HG02763 (cell line): ENCODE results near the gene GPBP1.
"Not testable (repeated sequence)": the region's sequence is repeated elsewhere in the genome, so short reads cannot be mapped to it uniquely, and the experiment has no call there.

Source experiments
- ATAC-seq: cut with Tn5 transposase; IDR thresholded peaks from one replicate; pipeline ENCODE4 v1.9.1; 2021; ENCODE audit warnings: mild to moderate bottlenecking, moderate library complexity; ENCODE audit not compliant: unreplicated experiment

Gene GPBP1

DNA sequence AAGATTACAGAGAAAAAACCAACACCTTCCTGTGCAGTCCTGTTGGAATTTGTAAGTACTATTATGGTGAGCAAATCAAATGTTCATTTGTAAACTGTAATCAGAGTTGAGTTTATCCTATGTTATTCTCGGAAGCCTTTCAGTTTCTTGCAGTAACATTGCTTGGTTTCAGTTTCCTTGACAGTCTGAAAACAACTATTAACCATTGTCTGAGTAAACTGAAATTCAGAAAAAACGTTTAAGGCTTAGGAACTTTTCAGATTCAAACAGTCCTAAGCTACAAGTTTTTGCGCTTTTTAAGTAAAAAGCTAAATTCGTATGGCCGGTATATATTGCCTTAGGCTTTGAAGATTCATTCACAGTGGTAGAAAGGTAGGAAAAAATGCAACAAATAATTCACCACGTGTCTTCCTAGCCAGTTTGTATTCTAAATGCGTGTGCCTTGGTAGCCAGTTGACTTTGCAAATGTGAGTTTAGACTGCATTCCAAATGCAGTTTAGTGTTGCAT, 2.5 kb downstream of the GPBP1 start:
- no peak for ATAC-seq

DNA sequence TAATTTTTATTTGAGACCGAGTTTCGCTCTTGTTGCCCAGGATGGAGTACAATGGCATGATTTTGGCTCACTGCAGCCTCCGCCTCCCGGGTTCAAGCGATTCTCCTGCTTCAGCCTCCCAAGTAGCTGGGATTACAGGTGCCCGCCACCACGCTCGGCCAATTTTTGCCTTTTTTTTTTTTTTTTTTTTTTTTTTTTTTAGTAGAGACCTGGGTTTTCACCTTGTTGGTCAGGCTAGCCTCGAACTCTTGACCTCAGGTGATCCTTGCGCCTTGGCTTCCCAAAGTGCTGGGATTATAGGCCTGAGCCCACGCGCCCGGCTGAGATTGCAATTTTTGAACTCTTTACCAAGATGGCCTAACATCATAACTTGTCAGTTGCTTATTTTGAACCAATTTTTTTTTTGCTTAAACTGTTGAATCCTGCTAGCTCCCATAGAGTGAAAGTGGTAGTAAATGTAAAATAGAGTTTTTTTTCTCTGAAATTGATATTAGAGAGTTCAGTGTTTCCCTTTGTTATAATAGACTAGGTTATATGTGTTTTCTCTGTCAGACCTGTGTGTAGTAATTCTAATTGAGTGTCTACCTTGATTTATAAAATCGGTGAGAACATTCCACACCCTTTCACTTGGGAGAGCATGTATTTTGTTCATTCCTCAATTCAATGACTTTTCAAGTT, 3.8 kb downstream of the GPBP1 start:
- ATAC-seq: no peak

DNA sequence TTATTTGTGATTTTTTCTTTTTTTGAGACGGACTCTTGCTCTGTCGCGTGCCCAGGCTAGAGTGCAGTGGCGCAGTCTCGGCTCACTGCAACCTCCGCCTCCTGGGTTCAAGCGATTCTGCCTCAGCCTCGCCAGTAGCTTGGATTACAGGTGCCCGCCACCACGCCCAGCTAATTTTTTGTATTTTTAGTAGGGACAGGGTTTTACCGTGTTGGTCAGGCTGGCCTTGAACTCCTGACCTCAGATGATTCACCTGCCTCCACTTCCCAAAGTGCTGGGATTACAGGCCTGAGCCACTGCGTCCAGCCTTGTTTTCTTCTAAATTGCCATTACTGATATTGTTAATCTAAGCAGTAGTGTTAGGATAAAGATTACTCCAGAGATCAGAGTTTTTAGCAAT, 4.4 kb downstream of the GPBP1 start:
- not testable (repeated sequence) for ATAC-seq

DNA sequence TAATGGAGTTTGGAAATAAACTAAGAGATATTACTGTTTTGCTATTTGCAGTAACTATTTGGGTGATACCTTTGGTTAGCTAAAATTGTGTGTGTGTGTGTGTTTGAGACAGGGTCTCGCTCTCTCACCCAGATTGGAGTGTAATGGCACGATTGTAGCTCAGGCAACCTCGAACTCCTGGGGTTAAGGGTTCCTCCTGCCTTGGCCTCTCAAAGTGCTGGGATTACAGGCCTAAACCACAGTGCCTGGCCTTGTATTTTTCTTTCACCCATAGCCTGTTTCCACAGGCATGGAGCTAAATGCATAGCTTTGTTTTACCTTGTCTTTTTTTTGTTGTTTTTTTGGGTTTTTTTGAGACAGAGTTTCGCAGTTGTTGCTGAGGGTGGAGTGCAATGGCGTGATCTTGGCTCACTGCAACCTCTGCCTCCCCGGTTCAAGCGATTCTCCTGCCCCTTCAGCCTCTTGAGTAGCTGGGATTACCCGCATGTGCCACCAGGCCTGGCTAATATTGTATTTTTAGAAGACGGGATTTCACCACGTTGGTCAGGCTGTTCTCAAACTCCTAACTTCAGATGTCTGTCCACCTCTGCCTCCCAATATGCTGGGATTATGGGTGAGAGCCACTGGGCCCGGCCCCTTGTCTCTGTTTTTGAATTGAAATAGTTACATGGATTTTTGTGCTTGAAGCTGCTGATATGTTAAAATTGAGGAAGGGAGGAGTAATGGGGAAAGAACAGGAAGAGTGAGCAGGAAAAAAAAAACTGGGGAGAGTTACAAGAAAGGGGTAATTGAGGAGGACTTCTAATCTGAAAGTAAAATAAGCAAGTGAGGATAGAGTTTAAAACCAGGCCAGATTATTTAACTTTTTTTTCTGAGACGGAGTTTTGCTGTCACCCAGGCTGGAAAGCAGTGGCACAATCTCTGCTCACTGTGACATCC, 5.7 kb downstream of the GPBP1 start:
- ATAC-seq: no peak

DNA sequence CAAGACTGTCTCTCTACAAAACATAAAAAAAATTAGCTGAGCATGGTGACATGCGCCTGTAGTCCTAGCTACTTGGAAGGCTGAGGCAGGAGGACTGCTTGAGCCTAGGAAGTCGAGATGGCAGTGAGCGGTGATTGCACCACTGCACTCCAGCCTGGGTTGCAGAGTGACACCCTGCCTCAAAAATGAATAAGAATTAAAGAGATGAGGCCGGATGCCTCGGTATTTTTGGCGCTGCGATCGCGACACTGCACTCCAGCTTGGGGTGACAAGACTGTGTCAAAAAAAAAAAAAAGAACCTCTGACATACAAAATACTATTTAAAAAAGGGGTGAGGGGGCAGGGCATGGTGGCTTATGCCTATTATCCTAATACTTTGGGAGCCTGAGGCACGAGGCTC, 7.3 kb downstream of the GPBP1 start:
- ATAC-seq: no peak

DNA sequence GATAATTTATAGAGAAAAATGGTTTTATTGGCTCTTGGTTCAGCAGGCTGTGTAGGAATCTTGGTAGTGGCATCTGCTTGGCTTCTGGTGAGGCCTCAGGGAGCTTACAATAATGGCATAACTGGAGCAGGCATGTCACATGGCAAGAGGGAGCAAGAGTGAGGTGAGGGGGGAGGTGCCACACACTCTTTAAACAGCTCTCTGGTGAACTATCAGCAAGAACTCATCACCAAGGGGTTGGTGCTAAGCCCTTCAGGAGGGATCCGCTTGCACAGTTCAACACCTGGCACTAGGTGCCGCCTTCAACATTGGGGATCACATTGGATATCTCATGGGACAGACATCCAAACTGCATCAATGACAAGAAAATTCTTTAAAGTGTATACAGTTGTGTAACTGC, 10.5 kb downstream of the GPBP1 start:
- no peak for ATAC-seq

DNA sequence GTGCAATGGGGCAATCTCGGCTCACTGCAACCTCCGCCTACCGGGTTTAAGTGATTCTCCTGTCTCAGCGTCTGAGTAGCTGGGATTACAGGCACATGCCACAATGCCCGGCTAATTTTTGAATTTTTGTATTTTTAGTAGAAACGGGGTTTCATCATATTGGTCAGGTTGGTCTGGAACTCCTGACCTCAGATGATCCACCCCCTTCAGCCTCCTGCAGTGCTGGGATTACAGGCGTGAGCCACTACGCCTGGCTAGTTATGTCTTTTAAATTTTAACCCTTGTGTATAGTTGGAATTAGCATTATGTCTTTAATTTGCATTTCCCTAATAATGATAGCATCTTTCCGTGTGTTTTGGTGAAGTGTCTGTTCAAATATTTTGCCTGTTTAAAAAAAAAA, 11.5 kb downstream of the GPBP1 start:
- ATAC-seq: no peak

DNA sequence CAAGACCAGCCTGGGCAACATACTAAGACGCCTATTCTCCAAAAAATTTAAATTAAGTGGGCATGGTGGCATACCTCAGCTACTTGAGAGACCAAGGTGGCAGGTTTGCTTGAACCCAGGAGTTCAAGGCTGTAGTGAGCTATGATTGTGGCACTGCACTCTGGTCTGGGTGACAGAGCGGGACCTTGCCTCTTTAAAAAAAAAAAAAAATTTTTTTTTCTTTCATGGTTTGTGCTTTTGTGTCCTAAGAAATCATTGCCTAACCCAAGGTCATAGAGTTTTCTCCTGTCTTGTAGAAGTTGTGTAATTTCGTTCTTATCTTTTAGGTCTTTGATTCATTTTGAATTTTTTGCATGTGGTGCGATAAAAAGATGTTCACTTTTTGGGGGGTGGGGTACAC, 12.3 kb downstream of the GPBP1 start:
- no peak for ATAC-seq

DNA sequence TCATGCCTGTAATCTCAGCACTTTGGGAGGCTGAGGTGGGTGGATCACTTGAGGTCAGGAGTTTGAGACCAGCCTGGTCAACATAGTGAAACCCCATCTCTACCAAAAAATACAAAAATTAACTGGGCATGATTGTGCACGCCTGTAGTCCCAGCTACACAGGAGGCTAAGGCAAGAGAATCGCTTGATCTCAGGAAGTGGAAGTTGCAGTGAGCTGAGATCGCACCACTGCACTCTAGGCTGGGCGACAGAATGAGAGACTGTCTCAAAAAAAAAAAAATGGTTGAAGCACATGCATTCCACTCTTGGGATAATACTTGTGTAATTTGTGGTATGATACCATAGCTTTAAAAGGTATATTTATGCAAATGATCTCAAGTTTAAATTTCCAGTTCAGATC, 14.1 kb downstream of the GPBP1 start:
- not testable (repeated sequence) for ATAC-seq

DNA sequence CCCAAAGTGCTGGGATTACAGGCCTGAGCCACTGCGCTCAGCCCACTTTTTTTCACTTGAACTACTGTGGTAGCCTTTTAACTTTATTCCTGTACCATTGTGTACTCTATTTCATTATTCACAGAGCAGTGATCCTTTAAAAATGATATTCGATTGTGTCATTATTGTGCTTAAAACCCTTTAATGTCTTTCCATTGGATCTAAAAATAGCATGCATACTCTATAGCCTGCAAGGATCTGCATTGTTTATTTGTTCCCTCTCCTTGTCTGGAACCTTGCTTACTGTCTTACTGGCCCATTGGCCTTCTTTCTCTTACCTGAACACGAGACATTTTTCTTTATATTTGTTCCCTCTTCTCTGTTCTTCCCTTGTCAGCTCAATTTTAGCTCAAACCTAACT, 15.7 kb downstream of the GPBP1 start:
- ATAC-seq: no peak

DNA sequence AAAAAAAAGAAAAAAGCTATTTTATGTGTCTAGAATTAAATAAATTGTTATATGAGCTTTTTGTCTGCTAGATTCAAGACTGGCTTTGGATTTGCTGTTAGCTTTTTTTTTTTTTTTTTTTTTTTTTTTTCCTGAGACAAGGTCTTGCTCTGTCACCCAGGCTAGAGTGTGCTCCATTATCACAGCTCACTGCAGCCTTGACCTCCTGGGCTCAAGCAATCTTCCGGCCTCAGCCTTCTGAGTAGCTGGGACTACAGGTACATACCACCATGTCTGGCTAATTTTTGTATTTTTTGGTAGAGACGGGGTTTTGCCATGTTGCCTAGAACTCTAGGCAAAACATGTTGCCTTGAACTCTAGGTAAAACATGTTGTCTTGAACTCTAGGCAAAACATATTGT, 16.7 kb downstream of the GPBP1 start:
- ATAC-seq: no peak

DNA sequence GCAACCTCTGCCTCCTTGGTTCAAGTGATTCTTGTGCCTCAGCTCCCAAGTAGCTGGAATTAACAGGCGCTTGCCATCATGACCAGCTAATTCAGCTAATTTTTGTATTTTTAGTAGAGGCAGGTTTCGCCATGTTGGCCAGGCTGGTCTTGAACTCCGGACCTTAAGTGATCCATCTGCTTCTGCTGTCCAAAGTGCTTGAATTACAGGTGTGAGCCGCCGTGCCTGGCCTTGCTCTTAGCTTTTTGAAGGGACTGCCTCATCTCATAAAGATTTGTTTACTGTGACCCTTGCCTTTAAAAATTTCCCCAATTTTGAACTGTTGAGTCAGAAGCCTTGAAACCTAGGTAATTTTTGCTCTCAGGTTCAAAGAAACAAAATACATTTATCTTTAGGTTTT, 17.3 kb downstream of the GPBP1 start:
- ATAC-seq: no peak

DNA sequence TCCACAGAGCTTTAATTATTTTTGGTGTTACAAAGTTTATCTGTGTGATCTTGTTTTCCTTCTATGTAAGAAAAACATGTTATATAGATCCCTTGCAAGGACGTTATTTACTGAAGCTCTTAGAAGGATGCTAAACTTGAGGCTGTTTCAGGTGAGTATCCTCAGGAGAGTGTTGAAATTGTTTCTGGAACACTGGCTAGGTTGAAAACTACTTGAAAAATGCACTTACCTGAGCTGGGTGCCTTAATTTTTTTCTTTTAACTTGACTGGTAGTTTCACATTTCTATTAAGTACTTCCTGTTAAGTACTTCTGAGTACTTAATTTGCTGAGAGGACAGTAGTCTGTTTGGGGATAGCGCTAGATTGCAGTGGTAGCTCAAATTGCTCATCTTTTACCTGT, 18.1 kb downstream of the GPBP1 start:
- no peak for ATAC-seq

DNA sequence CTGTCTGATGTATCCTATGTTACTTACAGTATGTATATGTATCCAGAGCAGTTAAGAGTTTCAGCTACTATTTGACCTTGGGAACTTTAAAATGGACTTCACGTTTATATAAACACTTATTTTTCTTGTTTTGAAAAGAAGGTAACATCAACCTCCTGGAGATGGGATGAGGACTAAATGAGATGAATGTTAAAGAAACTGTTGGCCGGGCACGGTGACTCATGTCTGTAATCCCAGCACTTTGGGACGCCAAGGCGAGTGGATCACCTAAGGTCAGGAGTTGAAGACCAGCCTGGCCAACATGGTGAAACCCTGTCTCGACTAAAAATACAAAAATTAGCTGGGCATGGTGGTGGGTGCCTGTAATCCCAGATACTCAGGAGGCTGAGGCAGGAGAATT, 19.0 kb downstream of the GPBP1 start:
- not testable (repeated sequence) for ATAC-seq

DNA sequence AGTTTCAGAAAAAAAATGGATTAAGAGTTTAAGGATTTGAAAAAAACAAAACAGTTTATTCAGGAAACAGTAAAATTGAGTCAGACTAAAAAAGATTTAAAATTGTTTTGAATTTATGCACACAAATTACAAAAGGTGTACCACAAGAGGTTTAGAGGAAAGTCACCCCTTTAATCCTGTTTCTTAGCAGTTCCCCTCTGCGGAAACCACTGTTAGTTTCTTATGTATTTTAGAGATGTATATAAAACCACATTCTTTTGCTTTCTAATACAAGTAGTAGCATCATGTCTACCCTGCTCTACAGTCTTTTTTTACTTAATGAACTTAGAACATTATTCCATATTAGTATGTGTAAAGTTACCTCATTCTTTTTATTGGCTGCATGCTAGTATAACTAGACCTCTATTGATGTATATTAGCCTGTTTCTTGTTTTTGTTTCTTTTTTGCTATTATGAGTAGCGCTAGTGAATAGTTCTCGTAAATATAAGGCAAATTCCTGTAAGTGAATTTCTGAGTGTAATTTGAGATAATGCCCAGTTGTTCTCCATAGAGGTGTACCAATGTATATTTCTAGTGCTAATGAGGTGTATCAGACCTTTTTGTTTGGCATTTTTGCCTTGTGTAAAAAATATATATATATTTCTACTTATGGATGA, 20.0 kb downstream of the GPBP1 start:
- ATAC-seq: no peak

DNA sequence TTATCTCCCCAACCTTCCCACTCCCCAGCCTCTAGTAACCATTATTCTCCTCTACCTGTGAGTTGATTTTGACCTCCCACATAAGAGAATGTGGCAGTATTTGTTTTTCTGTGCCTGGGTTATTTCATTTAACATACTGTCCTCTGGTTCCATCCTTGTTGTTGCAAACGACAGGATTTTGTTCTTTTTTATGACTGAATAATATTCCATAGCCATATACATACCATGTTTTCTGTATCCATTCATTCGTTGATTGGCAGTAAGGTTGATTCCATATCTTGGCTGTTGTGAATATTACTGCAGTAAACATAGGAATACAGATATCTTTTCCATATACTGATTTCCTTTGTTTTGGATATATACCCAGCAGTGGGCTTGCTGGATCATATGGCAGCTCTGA, 20.8 kb downstream of the GPBP1 start:
- no peak for ATAC-seq

DNA sequence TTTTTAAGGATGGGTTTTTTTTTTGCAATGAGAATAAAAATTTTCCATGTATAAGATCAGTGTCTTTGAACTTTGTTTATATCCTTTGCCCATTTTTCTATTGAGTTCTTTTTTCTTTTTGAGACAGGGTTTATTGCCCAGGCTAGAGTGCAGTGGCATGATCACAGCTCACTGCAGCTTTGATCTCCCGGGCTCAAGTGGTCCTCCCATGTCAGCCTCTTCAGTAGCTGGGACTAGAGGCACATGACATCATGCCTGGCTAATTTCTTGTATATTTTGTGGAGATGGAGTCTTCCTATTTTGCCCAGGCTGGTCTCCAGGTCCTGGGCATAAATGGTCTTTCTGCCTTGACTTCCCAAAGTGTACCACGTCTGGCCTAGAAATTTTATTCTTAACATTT, 21.2 kb downstream of the GPBP1 start:
- no peak for ATAC-seq

DNA sequence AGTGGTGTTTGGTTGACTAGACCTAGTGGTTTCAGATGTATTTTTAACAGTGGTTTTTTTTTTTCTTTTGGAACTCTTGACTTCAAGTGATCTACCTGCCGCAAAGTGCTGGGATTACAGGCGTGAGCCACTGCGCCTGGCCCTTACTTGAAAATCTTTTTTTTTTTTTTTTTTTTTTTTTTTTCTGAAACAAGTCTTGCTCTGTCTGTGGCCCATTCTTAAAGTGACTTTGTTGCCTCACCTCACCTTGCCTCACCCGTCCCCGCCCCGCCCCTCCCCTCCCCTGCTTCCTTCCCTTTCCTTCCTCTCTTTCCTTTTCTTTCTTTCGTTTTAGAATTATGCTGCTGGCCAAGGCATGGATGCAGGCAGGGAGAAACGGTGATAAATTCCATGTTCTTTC, 26.0 kb downstream of the GPBP1 start:
- no peak for ATAC-seq

DNA sequence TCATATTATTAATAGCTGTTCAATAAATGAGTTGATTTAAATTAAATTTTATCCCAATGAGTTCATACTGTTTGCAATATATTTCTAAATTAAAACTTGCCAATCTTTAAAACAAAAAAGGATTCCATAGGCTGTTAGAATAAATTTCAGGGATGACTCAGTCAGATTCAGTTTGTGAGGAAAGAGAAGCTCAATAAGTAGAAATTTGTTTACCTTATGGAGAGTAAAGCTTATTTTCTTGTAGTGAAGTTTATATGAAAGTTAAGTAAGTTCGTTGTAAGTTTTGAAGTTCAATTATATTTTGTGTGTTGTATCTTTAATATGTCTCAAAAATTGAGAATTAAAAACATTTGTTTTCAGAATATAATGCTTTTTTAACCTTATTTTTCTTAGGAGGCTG, 29.0 kb downstream of the GPBP1 start:
- ATAC-seq: no peak

DNA sequence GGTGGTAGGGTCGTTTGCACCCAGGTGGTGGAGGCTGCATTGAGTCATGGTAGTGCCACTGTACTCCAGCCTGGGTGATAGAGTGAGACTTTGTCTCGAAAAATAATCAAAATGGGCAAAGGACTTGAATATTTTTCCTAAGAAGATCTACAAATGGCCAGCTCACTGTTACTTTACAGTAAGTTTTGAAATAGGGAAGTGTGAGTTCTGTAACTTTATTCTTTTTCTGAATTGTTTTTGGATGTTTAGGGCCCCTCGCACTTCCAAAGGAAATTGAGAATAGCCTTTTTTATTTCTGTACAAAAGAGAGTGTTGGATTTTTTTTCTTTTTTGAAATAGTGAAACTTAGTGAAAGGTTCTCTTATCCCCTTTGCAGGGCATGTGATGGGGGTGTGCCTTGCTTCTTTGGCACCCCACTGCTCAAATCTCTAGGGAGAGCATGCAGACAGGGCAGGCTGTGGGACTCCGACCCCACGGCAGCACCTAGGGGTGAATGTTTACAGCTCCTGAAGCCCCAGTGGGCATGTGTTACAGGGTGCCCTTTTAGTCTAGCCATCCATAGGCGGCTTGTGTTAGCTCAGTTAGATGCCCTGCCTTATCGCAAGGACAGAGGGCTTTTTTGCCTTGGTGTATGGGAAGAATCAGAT, 33.3 kb downstream of the GPBP1 start:
- ATAC-seq: no peak

DNA sequence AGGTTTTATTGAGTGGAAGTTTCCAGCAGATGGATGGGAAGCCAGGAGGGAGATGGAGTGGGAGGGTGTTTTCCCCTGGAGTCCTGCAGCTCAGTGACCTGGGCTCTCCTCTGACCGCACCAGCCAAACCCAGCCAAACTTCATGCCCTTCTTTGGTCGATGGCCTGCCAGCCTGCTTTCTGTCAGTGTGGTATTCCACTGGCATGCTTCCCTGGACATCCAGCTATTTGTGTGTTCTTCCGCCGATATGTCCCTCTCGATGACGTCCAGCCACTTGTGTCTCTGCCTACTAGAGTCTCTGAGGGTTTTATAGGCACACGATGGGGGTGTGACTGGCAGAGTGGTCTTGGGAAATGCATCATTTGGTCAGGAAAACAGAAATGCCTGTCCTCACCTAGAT, 33.8 kb downstream of the GPBP1 start:
- ATAC-seq: no peak
